EL (cell line): ENCODE results near the gene TIGD3.

Experiments used
- DNase-seq: peaks from one replicate; pipeline ENCODE4 v3.0.0-alpha.2; 2016

Gene TIGD3

GRCh38 chr11:65354265-65355012 lies at the start of gene TIGD3:
Gene TIGD3, plus strand, starts transcription at chr11:65354751. Its CDS starts 1,058 bp downstream, at chr11:65355809.
- peak; percentile 97 for DNase-seq

DNA sequence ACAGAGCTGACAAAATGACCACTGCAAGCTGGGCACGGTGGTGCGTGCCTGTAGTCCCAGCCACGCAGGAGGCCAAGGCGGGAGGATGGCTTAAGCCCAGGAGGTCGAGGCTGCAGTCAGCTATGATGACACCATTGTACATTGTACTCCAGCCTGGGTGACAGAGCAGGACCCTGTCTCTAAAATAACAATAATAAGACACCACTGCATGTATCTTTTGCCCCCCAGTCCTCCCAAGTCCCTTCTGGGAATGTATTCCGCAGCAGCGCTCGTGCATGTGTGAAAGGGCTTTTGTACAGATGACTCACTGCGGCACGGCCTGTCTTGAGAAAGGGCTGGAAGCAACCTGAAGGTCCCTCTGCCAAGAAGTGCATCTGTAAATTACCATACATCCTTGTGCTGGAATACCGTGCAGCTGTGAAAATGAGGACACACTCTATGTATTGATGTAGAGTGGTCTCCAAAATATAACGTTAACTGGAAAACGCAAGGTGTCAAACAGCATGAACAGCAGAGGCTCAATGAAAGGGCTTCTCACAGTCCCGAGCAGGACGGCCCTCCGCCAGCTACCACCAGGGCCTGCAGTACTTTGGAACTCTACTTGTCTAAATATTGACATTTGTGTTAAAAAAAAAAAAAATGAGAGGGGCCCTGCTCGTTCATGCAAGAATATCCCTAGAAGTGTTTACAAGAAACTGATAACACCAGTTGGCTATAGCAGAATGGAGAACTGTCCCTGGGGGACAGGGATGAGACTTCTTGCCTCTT lies 48.9 kb upstream of the TIGD3 start:
- no peak for DNase-seq

DNA sequence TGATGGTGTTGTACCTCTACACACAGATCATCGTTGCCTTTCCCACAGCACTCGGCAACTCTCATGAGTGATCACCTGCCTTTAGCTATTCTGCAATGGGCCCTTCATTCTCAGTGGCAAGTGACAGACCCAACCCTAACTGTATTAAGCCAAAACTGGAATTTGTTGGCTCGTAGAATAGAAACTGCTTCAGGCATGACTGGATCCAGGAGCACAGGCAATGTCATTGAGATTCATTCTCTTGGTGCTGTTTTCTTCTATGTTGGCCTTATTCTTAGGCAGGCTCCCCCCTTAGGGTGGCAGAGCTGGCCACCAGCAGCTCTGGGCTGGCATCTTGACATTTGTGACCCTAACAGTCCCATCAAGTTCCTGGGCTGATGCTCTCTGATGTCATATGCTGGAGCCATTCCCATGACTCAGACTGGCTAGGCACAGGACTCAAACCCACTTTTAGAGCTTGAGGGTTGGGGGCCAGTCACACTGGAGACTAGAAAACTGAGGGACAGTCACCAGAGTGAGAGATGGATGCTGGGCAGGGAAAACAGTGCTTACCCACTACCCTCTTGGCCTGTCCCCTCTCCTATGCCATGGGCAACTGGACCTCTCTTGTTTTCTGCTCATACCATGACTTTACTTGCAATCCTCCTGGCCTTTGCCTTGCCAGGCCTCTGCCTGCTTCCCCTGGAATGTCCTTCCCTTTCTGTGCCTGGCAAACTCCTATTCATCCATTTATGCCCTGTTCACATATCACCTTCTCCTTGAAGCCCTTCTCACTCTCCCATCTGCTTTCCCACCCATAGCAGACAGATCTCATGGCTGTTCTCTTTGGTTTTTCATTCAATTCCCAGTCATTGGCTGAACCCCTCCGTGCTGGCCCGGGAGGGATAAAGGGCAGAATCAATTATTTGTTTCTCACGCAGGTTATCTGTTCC lies 47.0 kb upstream of the TIGD3 start:
- peak; percentile 59 for DNase-seq

- DNase-seq: no peak
These were observed 46.2 kb upstream of the TIGD3 start for GRCh38 chr11:65308281-65308891.

DNA sequence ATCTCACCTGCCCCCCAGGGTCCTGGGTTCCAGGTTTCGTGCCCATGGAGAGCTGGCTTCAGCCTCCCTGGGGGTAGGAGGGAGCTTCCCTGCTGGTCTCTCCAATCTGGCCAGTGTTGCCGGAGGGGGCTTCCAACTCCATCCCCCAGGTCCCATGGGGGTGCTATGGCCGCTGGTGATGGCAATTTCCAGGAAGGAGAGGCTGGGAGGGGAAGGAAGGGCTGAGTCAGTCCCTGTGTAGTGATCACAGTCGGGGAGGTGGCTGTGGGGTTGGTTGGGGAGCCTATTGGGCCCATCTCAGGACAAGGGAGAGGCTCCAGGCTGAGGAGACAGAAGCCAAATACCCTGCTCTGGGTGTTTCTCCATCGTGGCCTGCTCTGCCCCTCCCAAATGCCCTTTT lies 45.5 kb upstream of the TIGD3 start:
- no peak for DNase-seq

- DNase-seq: no peak
These were observed 44.3 kb upstream of the TIGD3 start for GRCh38 chr11:65310215-65310614.

GRCh38 chr11:65310736-65311135 lies 43.8 kb upstream of the TIGD3 start:
- DNase-seq: peak; percentile 42

GRCh38 chr11:65311170-65311678 lies 43.3 kb upstream of the TIGD3 start:
- peak; percentile 60 for DNase-seq

- DNase-seq: peak; percentile 87
These were observed 39.9 kb upstream of the TIGD3 start, which contains the start of gene CDC42EP2 for GRCh38 chr11:65314501-65315203. Gene CDC42EP2, plus strand, starts transcription at chr11:65314866. Its CDS starts 6,033 bp downstream, at chr11:65320899.

DNA sequence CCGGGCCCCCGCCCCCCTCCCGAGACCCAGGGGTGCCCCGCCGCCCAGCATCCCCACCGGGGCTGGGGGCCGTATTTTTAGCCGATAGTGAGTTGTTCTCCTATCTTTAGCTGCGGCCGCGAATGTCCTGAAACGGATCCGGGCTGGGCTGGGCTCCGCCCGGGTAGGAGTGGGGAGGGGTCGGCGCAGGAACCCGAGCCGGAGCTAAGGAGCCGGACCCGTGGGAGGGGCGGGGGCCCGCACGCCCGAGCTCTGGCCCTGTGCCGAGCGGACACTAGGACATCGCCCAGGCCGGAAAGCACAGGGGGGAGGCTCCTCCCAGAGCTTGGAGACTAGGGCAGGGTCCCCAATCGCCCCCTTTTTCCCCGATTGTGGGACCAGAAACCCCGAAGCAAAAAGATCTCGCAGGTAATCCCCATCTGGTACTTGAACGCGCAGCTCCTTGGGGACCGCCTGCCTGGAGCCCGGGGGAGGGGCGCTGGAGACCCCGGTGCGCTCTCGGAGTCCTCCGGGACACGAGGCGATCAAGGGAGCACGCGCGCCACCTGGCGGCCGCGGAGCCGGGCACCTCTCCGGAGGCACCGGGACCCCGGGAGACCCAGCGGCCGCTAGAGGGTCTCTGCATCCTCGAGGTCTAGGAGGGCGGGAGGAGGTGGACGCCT lies 39.2 kb upstream of the TIGD3 start:
- DNase-seq: peak; percentile 76

DNA sequence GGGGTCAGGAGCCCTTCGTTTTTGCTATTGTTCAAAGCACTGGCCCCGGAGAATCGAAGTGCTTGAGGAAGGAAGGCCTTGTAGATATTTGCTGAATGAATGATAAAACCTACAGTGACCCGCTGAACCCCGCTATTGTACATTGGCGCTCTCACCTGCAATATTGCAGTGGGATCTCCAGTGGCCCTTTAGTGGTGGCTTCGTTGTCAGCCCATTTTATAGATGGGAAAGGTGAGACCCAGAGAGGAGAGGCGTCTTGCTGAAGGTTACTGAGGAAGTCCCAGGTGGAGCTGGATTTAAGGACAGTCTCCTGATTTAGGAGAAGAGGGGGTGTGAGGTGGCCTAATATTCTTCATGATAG lies 38.7 kb upstream of the TIGD3 start:
- no peak for DNase-seq

DNA sequence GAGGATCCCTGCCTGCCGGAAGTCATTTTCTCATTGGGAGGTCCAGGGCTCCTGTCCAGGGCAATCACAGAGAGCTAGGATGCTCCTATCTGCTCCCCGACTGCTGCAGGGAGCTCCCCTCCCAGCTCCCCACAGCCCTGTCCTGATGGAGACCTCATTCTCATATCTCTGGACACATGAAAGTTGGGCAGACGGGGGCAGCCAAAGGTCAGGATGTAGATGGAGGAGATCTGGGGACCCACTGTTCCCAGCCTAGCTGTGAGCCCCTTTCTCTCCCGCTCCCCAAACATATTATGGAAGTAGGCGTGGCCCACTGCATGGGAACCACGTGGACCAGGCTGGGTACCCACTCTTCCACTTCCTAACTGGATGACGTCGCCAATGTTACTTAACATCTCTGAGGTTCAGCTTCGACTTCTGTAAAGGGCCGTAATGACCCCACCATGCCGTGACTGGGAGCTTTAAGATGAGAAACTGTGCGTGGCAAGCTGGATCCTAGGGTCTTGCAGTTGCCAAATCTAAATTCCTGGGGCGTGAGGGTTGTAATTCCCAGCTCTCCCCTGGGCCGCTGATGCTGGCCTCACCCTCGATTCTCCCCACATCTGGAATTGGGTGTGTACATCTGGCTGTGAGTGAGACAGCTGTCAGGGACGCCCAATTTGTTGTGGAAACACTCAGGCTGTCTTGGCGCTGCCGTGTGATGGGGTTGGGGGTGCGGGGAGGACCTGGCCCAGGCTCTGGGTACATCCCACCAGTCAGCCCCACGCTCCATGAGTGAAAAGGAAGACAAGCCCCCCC lies 38.1 kb upstream of the TIGD3 start:
- peak; percentile 94 for DNase-seq

DNA sequence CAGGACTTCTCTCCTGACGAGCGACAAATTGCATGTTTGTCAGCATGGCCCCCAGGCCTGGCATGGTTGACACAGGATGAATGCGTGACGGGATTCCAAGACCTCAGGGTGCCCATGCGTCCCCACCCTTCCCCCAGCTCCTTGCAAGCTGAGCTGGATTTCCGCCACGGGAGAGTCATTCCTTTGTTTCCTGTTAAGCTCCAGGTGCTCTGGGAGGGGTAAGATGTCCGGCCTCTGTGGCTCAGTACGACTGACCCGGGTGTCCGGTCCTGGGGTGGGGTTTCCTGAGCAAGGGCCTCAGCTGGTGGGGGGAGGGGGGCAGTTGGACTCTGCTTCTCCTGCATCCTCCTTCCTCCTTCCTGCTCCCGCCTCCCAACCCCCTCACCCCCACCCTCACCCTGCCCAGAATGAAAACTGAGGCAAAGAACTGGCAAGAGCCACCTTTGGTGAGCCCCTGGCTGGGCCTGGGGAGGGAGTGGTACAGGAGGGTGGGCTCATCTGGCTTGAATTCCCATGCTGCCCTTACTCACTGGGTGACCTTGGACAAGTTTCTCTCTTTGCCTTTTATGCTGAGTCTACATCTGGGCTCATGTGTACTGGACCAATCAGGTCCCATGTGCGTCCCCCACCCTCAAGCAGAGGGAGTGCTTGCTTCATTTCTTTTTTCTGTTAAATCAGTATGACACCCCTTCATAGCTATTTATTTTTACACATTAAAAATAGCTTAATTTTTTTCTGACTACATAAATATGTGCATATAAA lies 37.3 kb upstream of the TIGD3 start:
- DNase-seq: peak; percentile 79

GRCh38 chr11:65320386-65321075 lies 34.0 kb upstream of the TIGD3 start:
- no peak for DNase-seq

- no peak for DNase-seq
These were observed 33.5 kb upstream of the TIGD3 start for GRCh38 chr11:65321076-65321475.

DNA sequence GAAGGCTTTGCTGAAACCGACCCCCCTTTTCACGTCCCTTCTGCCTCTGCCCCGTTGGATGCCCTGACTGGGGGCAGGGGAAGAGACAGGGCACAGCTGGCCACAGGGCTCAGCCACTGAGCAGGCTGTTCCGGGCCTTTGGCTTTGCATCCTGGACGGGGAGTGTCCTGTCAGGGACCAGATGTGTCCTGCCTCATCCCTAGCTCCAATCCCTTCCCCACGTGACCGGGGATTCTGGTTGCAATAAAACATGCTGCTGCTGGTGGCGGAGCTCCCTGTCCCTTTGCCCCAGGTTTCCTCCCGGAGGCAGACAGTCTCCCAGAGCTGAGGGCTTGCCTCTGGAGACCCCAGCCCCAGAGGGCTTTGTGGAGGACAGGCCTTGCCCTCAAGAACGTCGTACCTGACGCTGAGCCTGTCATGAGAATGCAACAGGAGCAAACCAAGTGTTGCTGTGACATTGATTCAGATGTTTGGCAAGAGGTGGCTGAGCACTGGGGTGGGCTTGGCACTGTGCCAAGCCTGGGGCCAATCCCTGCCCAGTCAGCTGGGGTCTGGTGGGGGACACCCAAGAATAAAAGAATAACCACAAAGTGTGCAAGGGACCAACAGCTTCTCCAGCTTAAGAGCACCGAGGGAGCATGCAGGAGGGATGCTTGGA lies 32.6 kb upstream of the TIGD3 start:
- DNase-seq: no peak

DNA sequence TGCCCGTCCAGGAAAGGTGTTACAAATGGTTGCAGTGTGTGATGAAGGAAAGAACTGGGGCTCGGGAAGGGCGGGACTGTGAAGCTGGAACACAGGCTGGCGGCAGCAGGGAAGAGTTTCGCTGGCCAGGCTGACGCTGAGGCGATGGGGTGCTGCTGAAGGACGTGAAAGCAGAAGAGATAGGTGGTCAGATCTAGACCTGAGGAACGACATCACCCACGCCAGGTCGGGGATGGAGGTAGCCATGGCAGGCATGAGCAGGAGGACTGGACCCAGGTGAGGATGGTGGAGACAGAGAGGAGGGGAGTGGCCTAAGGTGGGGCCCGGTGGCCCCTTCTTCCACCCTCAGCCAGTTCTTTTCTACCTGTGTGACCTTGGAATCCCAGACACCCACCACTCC lies 30.7 kb upstream of the TIGD3 start:
- no peak for DNase-seq

DNA sequence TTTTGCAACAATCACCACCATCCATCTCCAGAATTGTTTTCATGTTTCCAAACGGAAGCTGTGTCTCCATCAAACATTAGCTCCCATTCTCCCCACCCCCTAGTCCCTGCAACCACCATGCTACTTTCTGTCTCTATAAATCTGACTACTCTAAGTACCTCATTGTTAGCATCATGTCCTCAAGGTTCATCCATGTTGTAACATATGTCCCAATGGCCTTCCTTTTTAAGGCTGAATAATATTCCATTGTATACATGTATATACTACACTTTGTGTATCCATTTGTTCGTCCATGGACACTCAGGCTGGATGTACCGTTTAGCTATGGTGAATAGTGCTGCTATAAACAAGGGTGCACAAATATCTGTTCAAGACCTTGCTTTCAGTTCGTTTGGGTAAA lies 29.1 kb upstream of the TIGD3 start:
- DNase-seq: no peak
